ENCODE results near the gene FCMR.

DNA sequence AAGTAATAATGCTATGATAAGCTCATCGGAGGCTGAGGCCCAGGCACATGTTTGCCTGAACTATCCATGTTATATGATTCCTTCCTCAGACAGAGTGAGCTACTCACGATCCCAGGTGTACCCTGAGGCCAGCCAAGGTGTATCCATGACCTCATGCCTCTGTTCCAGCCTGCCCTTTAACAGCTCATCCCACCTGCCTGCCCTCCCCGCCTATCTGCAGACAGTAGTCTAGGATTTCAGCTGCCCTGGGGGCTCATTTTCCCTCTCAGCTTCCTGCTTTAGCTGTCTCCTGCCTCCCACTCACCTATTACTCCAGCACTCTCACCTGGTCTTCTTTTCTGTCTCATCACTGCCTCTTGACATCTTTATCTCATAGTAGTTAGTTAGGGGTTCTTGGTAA, 26.4 kb downstream of the FCMR start:
- TF ChIP-seq POLR2A (IDR thresholded peaks at IDR 0.05) (no peak), EP300 (IDR thresholded peaks at IDR 0.05) (no peak), POLR2AphosphoS5 (IDR thresholded peaks at IDR 0.05) (no peak)
- TF ChIP-seq, protein P1, sequence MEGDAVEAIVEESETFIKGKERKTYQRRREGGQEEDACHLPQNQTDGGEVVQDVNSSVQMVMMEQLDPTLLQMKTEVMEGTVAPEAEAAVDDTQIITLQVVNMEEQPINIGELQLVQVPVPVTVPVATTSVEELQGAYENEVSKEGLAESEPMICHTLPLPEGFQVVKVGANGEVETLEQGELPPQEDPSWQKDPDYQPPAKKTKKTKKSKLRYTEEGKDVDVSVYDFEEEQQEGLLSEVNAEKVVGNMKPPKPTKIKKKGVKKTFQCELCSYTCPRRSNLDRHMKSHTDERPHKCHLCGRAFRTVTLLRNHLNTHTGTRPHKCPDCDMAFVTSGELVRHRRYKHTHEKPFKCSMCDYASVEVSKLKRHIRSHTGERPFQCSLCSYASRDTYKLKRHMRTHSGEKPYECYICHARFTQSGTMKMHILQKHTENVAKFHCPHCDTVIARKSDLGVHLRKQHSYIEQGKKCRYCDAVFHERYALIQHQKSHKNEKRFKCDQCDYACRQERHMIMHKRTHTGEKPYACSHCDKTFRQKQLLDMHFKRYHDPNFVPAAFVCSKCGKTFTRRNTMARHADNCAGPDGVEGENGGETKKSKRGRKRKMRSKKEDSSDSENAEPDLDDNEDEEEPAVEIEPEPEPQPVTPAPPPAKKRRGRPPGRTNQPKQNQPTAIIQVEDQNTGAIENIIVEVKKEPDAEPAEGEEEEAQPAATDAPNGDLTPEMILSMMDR (IDR thresholded peaks at IDR 0.05): no peak

All from stomach (tissue), 4 donors.